A549 (cell line): ENCODE measurements around the gene MYOZ3.

Source experiments
- CEBPB ChIP-seq, 2 experiments: fragments of >200 bp in 1 of 2; sonication (Bioruptor Twin) in 1 of 2; formaldehyde crosslinking in 1 of 2; IDR thresholded peaks; 2 replicates each; pipeline ENCODE4 v1.6.1; 2012 to 2016
- CHD4 ChIP-seq: fragments of 200-600 bp; sonication (generic); IDR thresholded peaks from 2 replicates; pipeline ENCODE4 v1.6.1; 2016; ENCODE audit warnings: antibody characterized with exemption, mild to moderate bottlenecking, borderline replicate concordance
- CTCF ChIP-seq: fragments of >200 bp; sonication (Bioruptor Twin); formaldehyde crosslinking; IDR thresholded peaks from 3 replicates; pipeline ENCODE4 v1.5.1; 2016
- ELK1 ChIP-seq: fragments of 150-350 bp; IDR thresholded peaks from 2 replicates; pipeline ENCODE4 v1.6.1; 2014; ENCODE audit warnings: low read depth, mild to moderate bottlenecking, low read length
- JUN ChIP-seq, 2 experiments: fragments of >200 bp; sonication (Bioruptor Twin); formaldehyde crosslinking; IDR thresholded peaks; 2 replicates in 1 of 2; 3 replicates in 1 of 2; pipeline ENCODE4 v1.6.1; 2016 to 2017
- POLR2A ChIP-seq: IDR thresholded peaks from 2 replicates; pipeline ENCODE4 v1.6.1; 2012; ENCODE audit warnings: mild to moderate bottlenecking, low read length
- RAD21 ChIP-seq, 2 experiments: fragments of >200 bp in 1 of 2; sonication (Bioruptor Twin) in 1 of 2; formaldehyde crosslinking in 1 of 2; IDR thresholded peaks in 1 of 2; conservative IDR thresholded peaks in 1 of 2; 2 replicates in 1 of 2; 3 replicates in 1 of 2; pipeline ENCODE4 v1.6.1; 2012 to 2018; ENCODE audit warnings: inconsistent platforms in 1 of 2
- SREBF2 ChIP-seq: fragments of 450-650 bp; IDR thresholded peaks from 2 replicates; pipeline ENCODE4 v1.6.1; 2014; ENCODE audit warnings: mild to moderate bottlenecking, moderate library complexity
- TFCP2L1 ChIP-seq: fragments of 250-450 bp; sonication (Bioruptor Pico); IDR thresholded peaks from 2 replicates; pipeline ENCODE4 v1.5.0; 2021; ENCODE audit warnings: mild to moderate bottlenecking
- USF2 ChIP-seq: fragments of 450-650 bp; IDR thresholded peaks from 2 replicates; pipeline ENCODE4 v1.6.1; 2014; ENCODE audit warnings: antibody characterized with exemption
- ZC3H11A ChIP-seq: fragments of 450-650 bp; IDR thresholded peaks from 2 replicates; pipeline ENCODE4 v1.6.1; 2014; ENCODE audit warnings: antibody characterized with exemption, mild to moderate bottlenecking

- TF ChIP-seq TFCP2L1 (no peak), JUN (IDR thresholded peaks at IDR 0.05) (no peak), CTCF (no peak), CEBPB (IDR thresholded peaks at IDR 0.05) (no peak), USF2 (no peak), RAD21 (conservative IDR thresholded peaks at IDR 0.05 in 1 of 2, IDR thresholded peaks at IDR 0.05 in 1 of 2) (no peak), ELK1 (no peak), SREBF2 (no peak), POLR2A (no peak), ZC3H11A (no peak), CHD4 (no peak)
Observed at GRCh38 chr5:150651382-150651781, 9.7 kb upstream of the MYOZ3 start.
